SK-N-SH (cell line): ENCODE data around the gene INTS12. TPM values are rescaled to one million over a fixed set of nuclear protein-coding genes. Genes with fewer than 3 reads are reported as not detected.

Experiments used
- CTCF ChIA-PET: fragments of 300-600, 350-600 bp; formaldehyde crosslinking; extraction: SDS; loops from one replicate; lab custom pipeline; 2021; lab: Yijun Ruan, JAX
- POLR2A ChIA-PET: fragments of 350-600 bp; sonication (Branson Sonifier 250); formaldehyde crosslinking; extraction: SDS; loops from one replicate; lab custom pipeline; 2020; ENCODE audit warnings: antibody characterized with exemption, inconsistent platforms; lab: Yijun Ruan, JAX
- DNase-seq: peaks from one replicate; pipeline ENCODE4 v3.0.0; 2012
- H2AFZ ChIP-seq: fragments of 200-600 bp; sonication (generic); 2 replicates; pipeline ENCODE4 v1.8.1; 2016; ENCODE audit warnings: antibody characterized with exemption, mild to moderate bottlenecking, low read depth
- H3F3A ChIP-seq: fragments of 200-600 bp; sonication (generic); replicated peaks from 2 replicates; pipeline ENCODE3; 2016; ENCODE audit warnings: antibody characterized with exemption, mild to moderate bottlenecking; ENCODE audit not compliant: insufficient read depth
- H3K27ac ChIP-seq, 2 experiments: fragments of 200-500 bp in 1 of 2; fragments of 200-600 bp in 1 of 2; sonication (Bioruptor generic) in 1 of 2; sonication (generic), shearing (Covaris generic) in 1 of 2; 2 replicates each; pipeline versions ENCODE4 v1.5.1 to v1.6.1; 2014 to 2016; ENCODE audit warnings: low read depth in 2 of 2, inconsistent platforms in 1 of 2, low read length in 1 of 2, mild to moderate bottlenecking in 1 of 2, mixed read lengths in 1 of 2
- H3K27me3 ChIP-seq: fragments of 200-600 bp; sonication (generic), shearing (Covaris generic); 2 replicates; pipeline ENCODE4 v1.6.1; 2016; ENCODE audit warnings: mixed run types; ENCODE audit not compliant: insufficient read depth
- H3K36me3 ChIP-seq, 2 experiments: fragments of 200-500 bp in 1 of 2; fragments of 200-600 bp in 1 of 2; sonication (Bioruptor generic) in 1 of 2; sonication (generic) in 1 of 2; replicated peaks in 1 of 2; 2 replicates each; pipeline versions ENCODE3 to v1.5.1; 2014 to 2016; ENCODE audit warnings: low read length in 1 of 2, mild to moderate bottlenecking in 1 of 2; ENCODE audit not compliant: insufficient read depth in 2 of 2, control insufficient read depth in 1 of 2
- H3K4me1 ChIP-seq, 2 experiments: fragments of 200-500 bp in 1 of 2; fragments of 200-600 bp in 1 of 2; sonication (Bioruptor generic) in 1 of 2; sonication (generic), shearing (Covaris generic) in 1 of 2; 2 replicates each; pipeline versions ENCODE4 v1.5.1 to v1.6.1; 2014 to 2016; ENCODE audit warnings: low read depth in 1 of 2, low read length in 1 of 2, mixed run types in 1 of 2; ENCODE audit not compliant: insufficient read depth in 2 of 2, control insufficient read depth in 1 of 2
- H3K4me2 ChIP-seq: fragments of 200-600 bp; sonication (generic), shearing (Covaris generic); 2 replicates; pipeline ENCODE4 v1.6.1; 2017; ENCODE audit warnings: mixed run types
- H3K4me3 ChIP-seq, 2 experiments: fragments of 200-500 bp in 1 of 2; fragments of 200-600 bp in 1 of 2; sonication (Bioruptor generic) in 1 of 2; sonication (generic), shearing (Covaris generic) in 1 of 2; 2 replicates each; pipeline versions ENCODE4 v1.5.1 to v1.8.1; 2014 to 2016; ENCODE audit warnings: low read depth in 2 of 2, inconsistent platforms in 1 of 2, low read length in 1 of 2, mild to moderate bottlenecking in 1 of 2, mixed read lengths in 1 of 2, moderate library complexity in 1 of 2
- H3K79me2 ChIP-seq: fragments of 200-600 bp; sonication (generic); 2 replicates; pipeline ENCODE4 v1.8.1; 2017; ENCODE audit warnings: mild to moderate bottlenecking; ENCODE audit not compliant: insufficient read depth
- H3K9ac ChIP-seq: fragments of 200-600 bp; sonication (generic); 2 replicates; pipeline ENCODE4 v1.6.1; 2017; ENCODE audit warnings: mixed run types
- H3K9me2 ChIP-seq: fragments of 200-600 bp; sonication (generic); 2 replicates; pipeline ENCODE4 v1.6.1; 2017; ENCODE audit warnings: mixed run types
- H3K9me3 ChIP-seq: fragments of 200-600 bp; sonication (generic); 2 replicates; pipeline ENCODE4 v1.6.1; 2017; ENCODE audit warnings: mixed run types, mild to moderate bottlenecking, moderate library complexity
- H4K20me1 ChIP-seq: fragments of 200-600 bp; sonication (generic); 2 replicates; pipeline ENCODE4 v1.6.1; 2017; ENCODE audit warnings: mild to moderate bottlenecking, mixed run types; ENCODE audit not compliant: insufficient read depth
- EZH2phosphoT487 ChIP-seq: fragments of 200-600 bp; sonication (generic); IDR thresholded peaks from 2 replicates; pipeline ENCODE4 v1.6.1; 2017; ENCODE audit warnings: low read depth, mixed run types, mild to moderate bottlenecking, antibody characterized with exemption, moderate library complexity, borderline replicate concordance
- FOSL2 ChIP-seq: IDR thresholded peaks from 2 replicates; pipeline ENCODE4 v1.4.0; 2012; ENCODE audit warnings: low read depth, mild to moderate bottlenecking, moderate library complexity, borderline replicate concordance
- FOXJ3 ChIP-seq: sonication (generic); formaldehyde crosslinking; IDR thresholded peaks from 2 replicates; pipeline ENCODE4 v1.5.1; 2020; ENCODE audit warnings: mild to moderate bottlenecking, missing genetic modification reagents
- GATA2 ChIP-seq: sonication (generic); formaldehyde crosslinking; IDR thresholded peaks from 2 replicates; pipeline ENCODE4 v1.5.0; 2020; ENCODE audit warnings: mild to moderate bottlenecking, missing genetic modification reagents
- JUND ChIP-seq: IDR thresholded peaks from 2 replicates; pipeline ENCODE4 v1.4.0; 2012
- MXI1 ChIP-seq: IDR thresholded peaks from 2 replicates; pipeline ENCODE4 v1.6.1; 2012; ENCODE audit warnings: mild to moderate bottlenecking, low read depth, low read length, improper control_type of control experiment
- NRF1 ChIP-seq: IDR thresholded peaks from 2 replicates; pipeline ENCODE4 v1.6.1; 2012; ENCODE audit warnings: low read depth, mild to moderate bottlenecking, low read length
- POLR2AphosphoS5 ChIP-seq: IDR thresholded peaks from 2 replicates; pipeline ENCODE4 v1.6.1; 2012; ENCODE audit warnings: low read depth, low read length
- RCOR1 ChIP-seq: fragments of 150-350 bp; IDR thresholded peaks from 2 replicates; pipeline ENCODE4 v1.6.1; 2017; ENCODE audit warnings: antibody characterized with exemption, low read length
- RFX5 ChIP-seq: IDR thresholded peaks from 2 replicates; pipeline ENCODE4 v1.6.1; 2012; ENCODE audit warnings: mild to moderate bottlenecking, improper control_type of control experiment, low read length
- RXRA ChIP-seq: IDR thresholded peaks from 2 replicates; pipeline ENCODE4 v1.4.0; 2012; ENCODE audit warnings: low read depth, mild to moderate bottlenecking, borderline replicate concordance
- SIN3A ChIP-seq: IDR thresholded peaks from 2 replicates; pipeline ENCODE4 v1.6.1; 2012; ENCODE audit warnings: low read depth, mild to moderate bottlenecking, low read length, moderate library complexity, borderline replicate concordance
- ZBTB33 ChIP-seq: IDR thresholded peaks from 2 replicates; pipeline ENCODE4 v1.4.0; 2012; ENCODE audit warnings: low read depth, borderline replicate concordance
- WGBS: methylation state at CpG from one replicate; pipeline ENCODE4 v1.1.6; 2017; ENCODE audit warnings: low lambda C conversion rate; 5-methylcytosine and 5-hydroxymethylcytosine counted together
- polyA plus RNA-seq, 3 experiments: library from polyadenylated mRNA; depleted of rRNA; stranded (reverse); fragments of >200 nt; gene quantifications; 2 replicates each; pipeline ENCODE4 v1.2.3, GENCODE V29; 2012
- TF ChIP-seq, protein P1 (sequence below): IDR thresholded peaks from 2 replicates; pipeline ENCODE4 v1.4.0; 2012; ENCODE audit warnings: low read depth, borderline replicate concordance
- TF ChIP-seq, protein P2 (sequence below): IDR thresholded peaks from 2 replicates; pipeline ENCODE4; 2012
- TF ChIP-seq, protein P3 (sequence below): fragments of 150-350 bp; IDR thresholded peaks from 2 replicates; pipeline ENCODE4 v1.6.1; 2017; ENCODE audit warnings: antibody characterized with exemption, low read length, low read depth, borderline replicate concordance
- TF ChIP-seq, protein P4 (sequence below): fragments of 200-600 bp; sonication (generic); IDR thresholded peaks from 2 replicates; pipeline ENCODE4 v1.6.1; 2017; ENCODE audit warnings: antibody characterized with exemption, mild to moderate bottlenecking, moderate library complexity

Gene INTS12
- polyA plus RNA-seq, 1 of the 3 experiments (the other 2 are of a cell fraction) = 25.1 TPM

DNA sequence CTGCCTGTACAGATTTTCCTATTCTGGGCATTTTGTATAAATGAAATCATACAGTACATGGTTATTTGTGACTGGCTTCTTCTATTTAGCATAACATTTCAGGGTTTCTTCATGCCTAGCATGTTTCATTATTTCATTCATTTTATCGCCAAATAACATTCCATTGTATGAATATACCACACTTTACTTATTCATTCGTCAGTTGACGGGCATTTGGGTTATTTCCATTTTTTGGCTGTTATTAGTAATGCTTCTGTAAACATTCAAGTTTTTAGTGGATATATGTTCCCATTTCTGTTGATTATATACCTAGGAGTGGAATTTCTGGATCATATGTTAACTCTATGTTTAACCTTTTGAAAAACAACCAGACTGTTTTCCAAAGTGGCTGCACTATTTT lies 47.5 kb downstream of the INTS12 start:
- H3K36me3 ChIP-seq = no peaks in the 10 kb centered on the region
- no peak overlapping the region for H3K4me3 ChIP-seq
- H3F3A ChIP-seq = no peaks in the 10 kb centered on the region
- H3K27ac ChIP-seq = no peak overlapping the region
- no peak overlapping the region for H3K9ac ChIP-seq
- no peaks in the 10 kb centered on the region for H3K9me3 ChIP-seq
- H3K79me2 ChIP-seq = no peaks in the 10 kb centered on the region
- H3K9me2 ChIP-seq = 0 out of 2 replicates have a peak, but pooled peaks cover 3% of the 10 kb centered on the region
- no peaks in the 10 kb centered on the region for H3K27me3 ChIP-seq
- no peaks in the 10 kb centered on the region; a peak in 1 of 4 replicates for H3K4me1 ChIP-seq
- TF ChIP-seq RXRA = no peak
- no peak for TF ChIP-seq FOXJ3 (CRISPR knock-in tag)
- TF ChIP-seq RFX5 = no peak
- TF ChIP-seq JUND = no peak
- TF ChIP-seq, protein P1, sequence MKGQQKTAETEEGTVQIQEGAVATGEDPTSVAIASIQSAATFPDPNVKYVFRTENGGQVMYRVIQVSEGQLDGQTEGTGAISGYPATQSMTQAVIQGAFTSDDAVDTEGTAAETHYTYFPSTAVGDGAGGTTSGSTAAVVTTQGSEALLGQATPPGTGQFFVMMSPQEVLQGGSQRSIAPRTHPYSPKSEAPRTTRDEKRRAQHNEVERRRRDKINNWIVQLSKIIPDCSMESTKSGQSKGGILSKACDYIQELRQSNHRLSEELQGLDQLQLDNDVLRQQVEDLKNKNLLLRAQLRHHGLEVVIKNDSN = no peak
- no peak for TF ChIP-seq GATA2 (CRISPR knock-in tag)
- TF ChIP-seq, protein P2, sequence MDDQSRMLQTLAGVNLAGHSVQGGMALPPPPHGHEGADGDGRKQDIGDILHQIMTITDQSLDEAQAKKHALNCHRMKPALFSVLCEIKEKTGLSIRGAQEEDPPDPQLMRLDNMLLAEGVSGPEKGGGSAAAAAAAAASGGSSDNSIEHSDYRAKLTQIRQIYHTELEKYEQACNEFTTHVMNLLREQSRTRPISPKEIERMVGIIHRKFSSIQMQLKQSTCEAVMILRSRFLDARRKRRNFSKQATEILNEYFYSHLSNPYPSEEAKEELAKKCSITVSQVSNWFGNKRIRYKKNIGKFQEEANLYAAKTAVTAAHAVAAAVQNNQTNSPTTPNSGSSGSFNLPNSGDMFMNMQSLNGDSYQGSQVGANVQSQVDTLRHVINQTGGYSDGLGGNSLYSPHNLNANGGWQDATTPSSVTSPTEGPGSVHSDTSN = no peak
- no peak for TF ChIP-seq NRF1
- no peak for TF ChIP-seq FOSL2
- TF ChIP-seq SIN3A = no peak
- TF ChIP-seq ZBTB33 = no peak
- no peak for TF ChIP-seq RCOR1
- TF ChIP-seq, protein P3, sequence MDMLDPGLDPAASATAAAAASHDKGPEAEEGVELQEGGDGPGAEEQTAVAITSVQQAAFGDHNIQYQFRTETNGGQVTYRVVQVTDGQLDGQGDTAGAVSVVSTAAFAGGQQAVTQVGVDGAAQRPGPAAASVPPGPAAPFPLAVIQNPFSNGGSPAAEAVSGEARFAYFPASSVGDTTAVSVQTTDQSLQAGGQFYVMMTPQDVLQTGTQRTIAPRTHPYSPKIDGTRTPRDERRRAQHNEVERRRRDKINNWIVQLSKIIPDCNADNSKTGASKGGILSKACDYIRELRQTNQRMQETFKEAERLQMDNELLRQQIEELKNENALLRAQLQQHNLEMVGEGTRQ = no peak
- TF ChIP-seq, protein P4, sequence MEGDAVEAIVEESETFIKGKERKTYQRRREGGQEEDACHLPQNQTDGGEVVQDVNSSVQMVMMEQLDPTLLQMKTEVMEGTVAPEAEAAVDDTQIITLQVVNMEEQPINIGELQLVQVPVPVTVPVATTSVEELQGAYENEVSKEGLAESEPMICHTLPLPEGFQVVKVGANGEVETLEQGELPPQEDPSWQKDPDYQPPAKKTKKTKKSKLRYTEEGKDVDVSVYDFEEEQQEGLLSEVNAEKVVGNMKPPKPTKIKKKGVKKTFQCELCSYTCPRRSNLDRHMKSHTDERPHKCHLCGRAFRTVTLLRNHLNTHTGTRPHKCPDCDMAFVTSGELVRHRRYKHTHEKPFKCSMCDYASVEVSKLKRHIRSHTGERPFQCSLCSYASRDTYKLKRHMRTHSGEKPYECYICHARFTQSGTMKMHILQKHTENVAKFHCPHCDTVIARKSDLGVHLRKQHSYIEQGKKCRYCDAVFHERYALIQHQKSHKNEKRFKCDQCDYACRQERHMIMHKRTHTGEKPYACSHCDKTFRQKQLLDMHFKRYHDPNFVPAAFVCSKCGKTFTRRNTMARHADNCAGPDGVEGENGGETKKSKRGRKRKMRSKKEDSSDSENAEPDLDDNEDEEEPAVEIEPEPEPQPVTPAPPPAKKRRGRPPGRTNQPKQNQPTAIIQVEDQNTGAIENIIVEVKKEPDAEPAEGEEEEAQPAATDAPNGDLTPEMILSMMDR = no peak
- TF ChIP-seq EZH2phosphoT487 = no peak
- TF ChIP-seq POLR2AphosphoS5 = no peak
- no peak for TF ChIP-seq MXI1
- TF ChIP-seq, all 33 proteins: peak for 0
- DNase-seq = no peak
- no peaks in the 10 kb centered on the region for H4K20me1 ChIP-seq
- WGBS = 95% methylated on average over 3 of the region's 3 CpGs
- no peak overlapping the region for H2AFZ ChIP-seq
- CTCF ChIA-PET = no interaction called here
- POLR2A ChIA-PET = no interaction called here
- no peak overlapping the region for H3K4me2 ChIP-seq
